ENCODE data around the gene CDH23.

The CDH23 gene

GRCh38 chr10:71688256-71688655 lies 291.5 kb downstream of the CDH23 start:
- TF ChIP-seq TOX (CRISPR knock-in tag; IDR thresholded peaks at IDR 0.05; ENCODE audit: borderline replicate concordance), result no peak
- no peak for TF ChIP-seq CREB5 (CRISPR knock-in tag; IDR thresholded peaks at IDR 0.05; ENCODE audit: low read depth)
- no peak for TF ChIP-seq PATZ1 (CRISPR knock-in tag; IDR thresholded peaks at IDR 0.05; ENCODE audit: borderline replicate concordance)
- TF ChIP-seq ZC3H10 (CRISPR knock-in tag; IDR thresholded peaks at IDR 0.05), result no peak
- TF ChIP-seq TCF4 (CRISPR knock-in tag; IDR thresholded peaks at IDR 0.05; ENCODE audit: borderline replicate concordance), result no peak
- no peak for TF ChIP-seq BACH2 (CRISPR knock-in tag; IDR thresholded peaks at IDR 0.05; ENCODE audit: borderline replicate concordance)
- no peak for TF ChIP-seq POU6F1 (CRISPR knock-in tag; IDR thresholded peaks at IDR 0.05; ENCODE audit: borderline replicate concordance, low read depth)
- no peak for ATAC-seq

GRCh38 chr10:71690094-71690720 lies 293.5 kb downstream of the CDH23 start:
- ATAC-seq, result no peak
- no peak for TF ChIP-seq ZNF70 (CRISPR knock-in tag; IDR thresholded peaks at IDR 0.05)
- TF ChIP-seq TOX (CRISPR knock-in tag; IDR thresholded peaks at IDR 0.05; ENCODE audit: borderline replicate concordance), result no peak
- TF ChIP-seq GLIS3 (CRISPR knock-in tag; IDR thresholded peaks at IDR 0.05), result no peak
- no peak for TF ChIP-seq ZFP30 (CRISPR knock-in tag; IDR thresholded peaks at IDR 0.05)
- no peak for TF ChIP-seq ZC3H10 (CRISPR knock-in tag; IDR thresholded peaks at IDR 0.05)
- no peak for TF ChIP-seq CSDC2 (CRISPR knock-in tag; IDR thresholded peaks at IDR 0.05)
- no peak for TF ChIP-seq ESRRG (CRISPR knock-in tag; IDR thresholded peaks at IDR 0.05)
- TF ChIP-seq RARB (CRISPR knock-in tag; IDR thresholded peaks at IDR 0.05), result no peak
- TF ChIP-seq PPARA (CRISPR knock-in tag; IDR thresholded peaks at IDR 0.05; ENCODE audit: borderline replicate concordance), result no peak
- no peak for TF ChIP-seq ISL1 (CRISPR knock-in tag; IDR thresholded peaks at IDR 0.05)
- TF ChIP-seq TCF4 (CRISPR knock-in tag; IDR thresholded peaks at IDR 0.05; ENCODE audit: borderline replicate concordance), result no peak
- no peak for TF ChIP-seq ZNF565 (CRISPR knock-in tag; conservative IDR thresholded peaks at IDR 0.05; ENCODE audit: low read depth)
- no peak for TF ChIP-seq CSRNP3 (CRISPR knock-in tag; IDR thresholded peaks at IDR 0.05)
- TF ChIP-seq TSHZ2 (CRISPR knock-in tag; IDR thresholded peaks at IDR 0.05), result no peak
- TF ChIP-seq ZNF8 (CRISPR knock-in tag; IDR thresholded peaks at IDR 0.05), result no peak
- no peak for TF ChIP-seq CREB5 (CRISPR knock-in tag; IDR thresholded peaks at IDR 0.05; ENCODE audit: low read depth)
- TF ChIP-seq OSR1 (CRISPR knock-in tag; IDR thresholded peaks at IDR 0.05), result no peak
- no peak for TF ChIP-seq ZFP3 (CRISPR knock-in tag; IDR thresholded peaks at IDR 0.05)
- no peak for TF ChIP-seq SNAI2 (CRISPR knock-in tag; IDR thresholded peaks at IDR 0.05)
